Measurements from ENCODE around the gene PFDN2.

Gene PFDN2

DNA sequence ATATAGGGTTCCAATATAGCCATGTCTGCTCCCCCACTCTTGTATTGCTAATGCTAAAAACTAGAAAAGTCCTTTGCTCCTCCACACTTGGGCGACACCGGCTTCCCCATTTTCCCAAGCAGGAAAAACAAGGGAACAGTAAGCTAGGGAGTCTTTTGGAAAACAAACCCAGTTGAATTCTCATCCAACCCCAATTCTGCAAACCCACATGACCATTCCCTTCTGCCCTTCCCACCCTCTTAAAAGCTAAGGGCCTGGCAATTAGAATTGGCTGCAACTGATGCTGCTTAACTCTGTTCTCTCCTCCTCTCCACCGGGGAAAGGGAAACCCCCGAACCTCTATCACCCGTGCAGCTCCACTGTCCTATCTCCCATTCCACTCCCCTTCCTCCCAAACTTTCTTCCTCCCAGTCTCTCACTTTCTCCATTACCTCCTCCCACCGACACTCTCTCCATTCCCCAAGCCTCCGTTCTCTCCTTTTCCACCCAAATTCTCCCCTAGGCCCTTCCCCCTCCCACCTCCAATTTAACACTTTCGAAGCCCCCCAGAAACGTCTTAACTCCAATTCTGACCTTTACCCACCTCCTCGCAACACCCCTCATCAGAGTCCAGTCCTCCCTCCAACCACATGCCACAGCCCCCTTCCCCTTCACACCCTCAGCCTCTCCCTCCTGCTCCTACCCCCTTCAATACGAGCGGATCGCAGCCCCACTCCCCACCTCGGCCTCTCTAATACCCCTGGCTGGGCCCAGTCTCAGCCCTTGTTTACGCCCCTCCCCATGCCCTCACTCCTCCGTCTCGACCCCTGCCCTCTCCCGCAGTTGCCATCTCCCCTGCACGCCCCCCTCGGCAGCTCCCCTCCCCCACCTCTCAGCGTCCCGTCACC is 13.9 kb upstream of the PFDN2 start (continued):
- no peak for TF ChIP-seq ZNF837 (tag by site-specific recombination; IDR thresholded peaks at IDR 0.05)
- TF ChIP-seq ZBTB7A (tag by site-specific recombination; IDR thresholded peaks at IDR 0.05; ENCODE audit: low read depth), result peak; percentile 85
- no peak for TF ChIP-seq ZNF544 (tag by site-specific recombination; IDR thresholded peaks at IDR 0.05)
- TF ChIP-seq ZNF112 (tag by site-specific recombination; IDR thresholded peaks at IDR 0.05), result no peak
- TF ChIP-seq, protein P1, sequence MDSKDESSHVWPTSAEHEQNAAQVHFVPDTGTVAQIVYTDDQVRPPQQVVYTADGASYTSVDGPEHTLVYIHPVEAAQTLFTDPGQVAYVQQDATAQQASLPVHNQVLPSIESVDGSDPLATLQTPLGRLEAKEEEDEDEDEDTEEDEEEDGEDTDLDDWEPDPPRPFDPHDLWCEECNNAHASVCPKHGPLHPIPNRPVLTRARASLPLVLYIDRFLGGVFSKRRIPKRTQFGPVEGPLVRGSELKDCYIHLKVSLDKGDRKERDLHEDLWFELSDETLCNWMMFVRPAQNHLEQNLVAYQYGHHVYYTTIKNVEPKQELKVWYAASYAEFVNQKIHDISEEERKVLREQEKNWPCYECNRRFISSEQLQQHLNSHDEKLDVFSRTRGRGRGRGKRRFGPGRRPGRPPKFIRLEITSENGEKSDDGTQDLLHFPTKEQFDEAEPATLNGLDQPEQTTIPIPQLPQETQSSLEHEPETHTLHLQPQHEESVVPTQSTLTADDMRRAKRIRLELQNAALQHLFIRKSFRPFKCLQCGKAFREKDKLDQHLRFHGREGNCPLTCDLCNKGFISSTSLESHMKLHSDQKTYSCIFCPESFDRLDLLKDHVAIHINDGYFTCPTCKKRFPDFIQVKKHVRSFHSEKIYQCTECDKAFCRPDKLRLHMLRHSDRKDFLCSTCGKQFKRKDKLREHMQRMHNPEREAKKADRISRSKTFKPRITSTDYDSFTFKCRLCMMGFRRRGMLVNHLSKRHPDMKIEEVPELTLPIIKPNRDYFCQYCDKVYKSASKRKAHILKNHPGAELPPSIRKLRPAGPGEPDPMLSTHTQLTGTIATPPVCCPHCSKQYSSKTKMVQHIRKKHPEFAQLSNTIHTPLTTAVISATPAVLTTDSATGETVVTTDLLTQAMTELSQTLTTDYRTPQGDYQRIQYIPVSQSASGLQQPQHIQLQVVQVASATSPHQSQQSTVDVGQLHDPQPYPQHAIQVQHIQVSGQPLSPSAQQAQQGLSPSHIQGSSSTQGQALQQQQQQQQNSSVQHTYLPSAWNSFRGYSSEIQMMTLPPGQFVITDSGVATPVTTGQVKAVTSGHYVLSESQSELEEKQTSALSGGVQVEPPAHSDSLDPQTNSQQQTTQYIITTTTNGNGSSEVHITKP (tag by site-specific recombination; IDR thresholded peaks at IDR 0.05), result peak; percentile 81
- TF ChIP-seq, protein P2, sequence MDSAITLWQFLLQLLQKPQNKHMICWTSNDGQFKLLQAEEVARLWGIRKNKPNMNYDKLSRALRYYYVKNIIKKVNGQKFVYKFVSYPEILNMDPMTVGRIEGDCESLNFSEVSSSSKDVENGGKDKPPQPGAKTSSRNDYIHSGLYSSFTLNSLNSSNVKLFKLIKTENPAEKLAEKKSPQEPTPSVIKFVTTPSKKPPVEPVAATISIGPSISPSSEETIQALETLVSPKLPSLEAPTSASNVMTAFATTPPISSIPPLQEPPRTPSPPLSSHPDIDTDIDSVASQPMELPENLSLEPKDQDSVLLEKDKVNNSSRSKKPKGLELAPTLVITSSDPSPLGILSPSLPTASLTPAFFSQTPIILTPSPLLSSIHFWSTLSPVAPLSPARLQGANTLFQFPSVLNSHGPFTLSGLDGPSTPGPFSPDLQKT (IDR thresholded peaks at IDR 0.05; ENCODE audit: borderline replicate concordance, low read depth, low read length), result no peak
- TF ChIP-seq SP3 (tag by site-specific recombination; IDR thresholded peaks at IDR 0.05), result no peak; the same call in 1 of the 2 replicates
- TF ChIP-seq ZNF501 (tag by site-specific recombination; IDR thresholded peaks at IDR 0.05), result no peak; the same call in none of the 2 replicates
- TF ChIP-seq SP7 (tag by site-specific recombination; IDR thresholded peaks at IDR 0.05), result no peak; the same call in none of the 2 replicates
- TF ChIP-seq ZNF157 (tag by site-specific recombination; IDR thresholded peaks at IDR 0.05), result peak; percentile 56; the same call in 1 of the 2 replicates
- TF ChIP-seq ZNF664 (tag by site-specific recombination; IDR thresholded peaks at IDR 0.05), result no peak
- TF ChIP-seq OVOL3 (tag by site-specific recombination; IDR thresholded peaks at IDR 0.05), result no peak
- TF ChIP-seq ZFP37 (tag by site-specific recombination; IDR thresholded peaks at IDR 0.05), result peak; percentile 76
- TF ChIP-seq ZNF473 (tag by site-specific recombination; IDR thresholded peaks at IDR 0.05), result no peak; the same call in 1 of the 2 replicates
- TF ChIP-seq ZNF350 (tag by site-specific recombination; IDR thresholded peaks at IDR 0.05), result no peak
- TF ChIP-seq, protein P3, sequence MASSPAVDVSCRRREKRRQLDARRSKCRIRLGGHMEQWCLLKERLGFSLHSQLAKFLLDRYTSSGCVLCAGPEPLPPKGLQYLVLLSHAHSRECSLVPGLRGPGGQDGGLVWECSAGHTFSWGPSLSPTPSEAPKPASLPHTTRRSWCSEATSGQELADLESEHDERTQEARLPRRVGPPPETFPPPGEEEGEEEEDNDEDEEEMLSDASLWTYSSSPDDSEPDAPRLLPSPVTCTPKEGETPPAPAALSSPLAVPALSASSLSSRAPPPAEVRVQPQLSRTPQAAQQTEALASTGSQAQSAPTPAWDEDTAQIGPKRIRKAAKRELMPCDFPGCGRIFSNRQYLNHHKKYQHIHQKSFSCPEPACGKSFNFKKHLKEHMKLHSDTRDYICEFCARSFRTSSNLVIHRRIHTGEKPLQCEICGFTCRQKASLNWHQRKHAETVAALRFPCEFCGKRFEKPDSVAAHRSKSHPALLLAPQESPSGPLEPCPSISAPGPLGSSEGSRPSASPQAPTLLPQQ (tag by site-specific recombination; IDR thresholded peaks at IDR 0.05), result 0 out of 2 replicates have a peak, but pooled peaks have one; percentile 31
- TF ChIP-seq ZNF366 (tag by site-specific recombination; conservative IDR thresholded peaks at IDR 0.05), result peak; percentile 90
- TF ChIP-seq ZBTB1 (tag by site-specific recombination; IDR thresholded peaks at IDR 0.05), result no peak
- TF ChIP-seq ZNF416 (tag by site-specific recombination; IDR thresholded peaks at IDR 0.05), result peak; percentile 30; the same call in 1 of the 2 replicates
- 0 out of 2 replicates have a peak, but pooled peaks have one; percentile 58 for TF ChIP-seq ZNF239 (tag by site-specific recombination; IDR thresholded peaks at IDR 0.05)
- TF ChIP-seq, protein P4, sequence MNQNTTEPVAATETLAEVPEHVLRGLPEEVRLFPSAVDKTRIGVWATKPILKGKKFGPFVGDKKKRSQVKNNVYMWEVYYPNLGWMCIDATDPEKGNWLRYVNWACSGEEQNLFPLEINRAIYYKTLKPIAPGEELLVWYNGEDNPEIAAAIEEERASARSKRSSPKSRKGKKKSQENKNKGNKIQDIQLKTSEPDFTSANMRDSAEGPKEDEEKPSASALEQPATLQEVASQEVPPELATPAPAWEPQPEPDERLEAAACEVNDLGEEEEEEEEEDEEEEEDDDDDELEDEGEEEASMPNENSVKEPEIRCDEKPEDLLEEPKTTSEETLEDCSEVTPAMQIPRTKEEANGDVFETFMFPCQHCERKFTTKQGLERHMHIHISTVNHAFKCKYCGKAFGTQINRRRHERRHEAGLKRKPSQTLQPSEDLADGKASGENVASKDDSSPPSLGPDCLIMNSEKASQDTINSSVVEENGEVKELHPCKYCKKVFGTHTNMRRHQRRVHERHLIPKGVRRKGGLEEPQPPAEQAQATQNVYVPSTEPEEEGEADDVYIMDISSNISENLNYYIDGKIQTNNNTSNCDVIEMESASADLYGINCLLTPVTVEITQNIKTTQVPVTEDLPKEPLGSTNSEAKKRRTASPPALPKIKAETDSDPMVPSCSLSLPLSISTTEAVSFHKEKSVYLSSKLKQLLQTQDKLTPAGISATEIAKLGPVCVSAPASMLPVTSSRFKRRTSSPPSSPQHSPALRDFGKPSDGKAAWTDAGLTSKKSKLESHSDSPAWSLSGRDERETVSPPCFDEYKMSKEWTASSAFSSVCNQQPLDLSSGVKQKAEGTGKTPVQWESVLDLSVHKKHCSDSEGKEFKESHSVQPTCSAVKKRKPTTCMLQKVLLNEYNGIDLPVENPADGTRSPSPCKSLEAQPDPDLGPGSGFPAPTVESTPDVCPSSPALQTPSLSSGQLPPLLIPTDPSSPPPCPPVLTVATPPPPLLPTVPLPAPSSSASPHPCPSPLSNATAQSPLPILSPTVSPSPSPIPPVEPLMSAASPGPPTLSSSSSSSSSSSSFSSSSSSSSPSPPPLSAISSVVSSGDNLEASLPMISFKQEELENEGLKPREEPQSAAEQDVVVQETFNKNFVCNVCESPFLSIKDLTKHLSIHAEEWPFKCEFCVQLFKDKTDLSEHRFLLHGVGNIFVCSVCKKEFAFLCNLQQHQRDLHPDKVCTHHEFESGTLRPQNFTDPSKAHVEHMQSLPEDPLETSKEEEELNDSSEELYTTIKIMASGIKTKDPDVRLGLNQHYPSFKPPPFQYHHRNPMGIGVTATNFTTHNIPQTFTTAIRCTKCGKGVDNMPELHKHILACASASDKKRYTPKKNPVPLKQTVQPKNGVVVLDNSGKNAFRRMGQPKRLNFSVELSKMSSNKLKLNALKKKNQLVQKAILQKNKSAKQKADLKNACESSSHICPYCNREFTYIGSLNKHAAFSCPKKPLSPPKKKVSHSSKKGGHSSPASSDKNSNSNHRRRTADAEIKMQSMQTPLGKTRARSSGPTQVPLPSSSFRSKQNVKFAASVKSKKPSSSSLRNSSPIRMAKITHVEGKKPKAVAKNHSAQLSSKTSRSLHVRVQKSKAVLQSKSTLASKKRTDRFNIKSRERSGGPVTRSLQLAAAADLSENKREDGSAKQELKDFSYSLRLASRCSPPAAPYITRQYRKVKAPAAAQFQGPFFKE (tag by site-specific recombination; IDR thresholded peaks at IDR 0.05; ENCODE audit: borderline replicate concordance), result peak; percentile 54; the same call in 1 of the 2 replicates
- no peak for TF ChIP-seq ZNF596 (tag by site-specific recombination; IDR thresholded peaks at IDR 0.05)
- no peak for TF ChIP-seq MEIS1 (CRISPR knock-in tag; IDR thresholded peaks at IDR 0.05; ENCODE audit: borderline replicate concordance)
- no peak for TF ChIP-seq ZNF133 (tag by site-specific recombination; IDR thresholded peaks at IDR 0.05)
- TF ChIP-seq ZXDB (tag by site-specific recombination; IDR thresholded peaks at IDR 0.05), result peak; percentile 80
- TF ChIP-seq TRIM28 (IDR thresholded peaks at IDR 0.05; ENCODE audit: borderline replicate concordance, low read length), result no peak
- TF ChIP-seq TCF7L2 (IDR thresholded peaks at IDR 0.05; ENCODE audit: borderline replicate concordance, low read depth, low read length), result no peak

Measured in HEK293 (cell line).